ENCODE measurements around the gene PRAMEF5.
"Not testable (repeated sequence)": the region's sequence is repeated elsewhere in the genome, so short reads cannot be mapped to it uniquely, and the experiment has no call there.

The PRAMEF5 gene

GRCh38 chr1:13253898-13254297 lies at the start of gene PRAMEF5:
Gene PRAMEF5, plus strand, starts transcription at chr1:13254198. Its CDS starts 5,071 bp downstream, at chr1:13259269.
- DNase-seq = not testable (repeated sequence)

- not testable (repeated sequence) for DNase-seq
These were observed 45.3 kb upstream of the PRAMEF5 start for GRCh38 chr1:13208712-13209111.

GRCh38 chr1:13216619-13217018 lies 37.4 kb upstream of the PRAMEF5 start:
- not testable (repeated sequence) for DNase-seq

GRCh38 chr1:13219203-13219602 lies 34.8 kb upstream of the PRAMEF5 start:
- DNase-seq = not testable (repeated sequence)

- DNase-seq = not testable (repeated sequence)
These were observed 31.2 kb upstream of the PRAMEF5 start for GRCh38 chr1:13222788-13223187.

GRCh38 chr1:13224480-13225060 lies 29.4 kb upstream of the PRAMEF5 start:
- DNase-seq = no peak

GRCh38 chr1:13225675-13226204 lies 28.3 kb upstream of the PRAMEF5 start, which contains the start of gene PRAMEF18:
Gene PRAMEF18, minus strand, starts transcription at chr1:13226154. Its CDS starts 48 bp downstream, at chr1:13226106.
- not testable (repeated sequence) for DNase-seq

GRCh38 chr1:13227271-13228055 lies 26.5 kb upstream of the PRAMEF5 start:
- DNase-seq = not testable (repeated sequence)

GRCh38 chr1:13228343-13228781 lies 25.6 kb upstream of the PRAMEF5 start:
- DNase-seq = peak; percentile 32 to 49

GRCh38 chr1:13230096-13230495 lies 23.9 kb upstream of the PRAMEF5 start:
- not testable (repeated sequence) for DNase-seq

- DNase-seq = not testable (repeated sequence)
These were observed 23.4 kb upstream of the PRAMEF5 start for GRCh38 chr1:13230601-13231000.

GRCh38 chr1:13231061-13231750 lies 22.8 kb upstream of the PRAMEF5 start:
- not testable (repeated sequence) for DNase-seq

GRCh38 chr1:13232056-13232455 lies 21.9 kb upstream of the PRAMEF5 start:
- DNase-seq = not testable (repeated sequence)

GRCh38 chr1:13234057-13234456 lies 19.9 kb upstream of the PRAMEF5 start:
- DNase-seq = not testable (repeated sequence)

GRCh38 chr1:13237572-13237971 lies 16.4 kb upstream of the PRAMEF5 start:
- not testable (repeated sequence) for DNase-seq

- DNase-seq = not testable (repeated sequence)
These were observed 14.4 kb upstream of the PRAMEF5 start for GRCh38 chr1:13239633-13240032.

- not testable (repeated sequence) for DNase-seq
These were observed 10.3 kb upstream of the PRAMEF5 start for GRCh38 chr1:13243536-13244263.

- DNase-seq = not testable (repeated sequence)
These were observed 8.0 kb upstream of the PRAMEF5 start for GRCh38 chr1:13245841-13246553.

GRCh38 chr1:13246554-13246871 lies 7.5 kb upstream of the PRAMEF5 start:
- DNase-seq = not testable (repeated sequence)

- not testable (repeated sequence) for DNase-seq
These were observed 6.9 kb upstream of the PRAMEF5 start for GRCh38 chr1:13247122-13247521.

- DNase-seq = not testable (repeated sequence)
These were observed 11.1 kb downstream of the PRAMEF5 start for GRCh38 chr1:13265124-13265523.

GRCh38 chr1:13277016-13277415 lies 23.0 kb downstream of the PRAMEF5 start:
- DNase-seq = not testable (repeated sequence)

Data from stimulated activated CD4-positive, alpha-beta T cell treated with anti-CD3 and anti-CD28 coated beads, Interleukin-2, amount 100 ng/mL, for 48 hours (primary cell).